SK-N-SH treated with all-trans-retinoic acid at 6 μM for 48 hours (cell line): ENCODE results near the gene COBLL1.

ENCODE experiments used
- ARNTL ChIP-seq: fragments of 450-650 bp; formaldehyde crosslinking; IDR thresholded peaks from 2 replicates; pipeline ENCODE4 v1.5.0; 2020; ENCODE audit warnings: low read depth, mild to moderate bottlenecking, moderate library complexity, borderline replicate concordance
- ESRRG ChIP-seq: fragments of 250-450 bp; sonication (Bioruptor Pico); IDR thresholded peaks from 2 replicates; pipeline ENCODE4 v1.6.1; 2021; ENCODE audit warnings: mild to moderate bottlenecking
- PPARA ChIP-seq: fragments of 250-450 bp; sonication (Bioruptor Pico); IDR thresholded peaks from 2 replicates; pipeline ENCODE4 v1.5.0; 2020; ENCODE audit warnings: mild to moderate bottlenecking, borderline replicate concordance
- RARB ChIP-seq: fragments of 250-450 bp; sonication (Bioruptor Pico); IDR thresholded peaks from 2 replicates; pipeline ENCODE4 v1.8.0; 2021; ENCODE audit warnings: mild to moderate bottlenecking, moderate library complexity
- SNAI2 ChIP-seq: fragments of 250-450 bp; sonication (Bioruptor Pico); IDR thresholded peaks from 2 replicates; pipeline ENCODE4 v1.5.0; 2020; ENCODE audit warnings: mild to moderate bottlenecking, moderate library complexity
- ZFP3 ChIP-seq: fragments of 250-450 bp; sonication (Bioruptor Pico); IDR thresholded peaks from 2 replicates; pipeline ENCODE4 v1.5.0; 2020; ENCODE audit warnings: mild to moderate bottlenecking, moderate library complexity
- ZNF8 ChIP-seq: fragments of 450-650 bp; formaldehyde crosslinking; IDR thresholded peaks from 2 replicates; pipeline ENCODE4 v1.5.0; 2020; ENCODE audit warnings: mild to moderate bottlenecking, moderate library complexity
- TF ChIP-seq, protein P1 (sequence below): fragments of 250-450 bp; sonication (Bioruptor Pico); IDR thresholded peaks from 2 replicates; pipeline ENCODE4 v1.8.0; 2021; ENCODE audit warnings: low read depth, mild to moderate bottlenecking, moderate library complexity, borderline replicate concordance

DNA sequence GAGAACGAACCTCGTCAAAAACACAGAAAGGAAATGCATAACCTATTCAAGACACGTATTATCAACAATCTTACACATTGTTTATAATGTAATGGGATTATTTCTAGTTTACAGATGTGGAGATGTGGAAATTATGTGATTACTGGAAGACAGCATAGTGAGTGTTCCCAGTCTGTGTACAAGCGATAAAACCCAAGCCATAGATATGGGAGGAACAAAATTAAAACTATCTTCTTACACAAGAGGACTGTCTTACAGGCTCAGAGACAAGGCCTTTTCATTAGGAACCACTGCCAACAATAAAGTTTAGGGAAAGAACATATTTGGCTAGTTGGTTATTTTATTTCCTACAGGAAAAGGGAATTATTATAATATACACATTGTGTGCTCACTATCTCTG is 20.3 kb downstream of the COBLL1 start:
- no peak for TF ChIP-seq ZFP3 (CRISPR knock-in tag)
- no peak for TF ChIP-seq RARB (CRISPR knock-in tag)
- TF ChIP-seq ARNTL (CRISPR knock-in tag), result no peak
- TF ChIP-seq SNAI2 (CRISPR knock-in tag), result no peak
- no peak for TF ChIP-seq ESRRG (CRISPR knock-in tag)
- TF ChIP-seq PPARA (CRISPR knock-in tag), result no peak
- TF ChIP-seq, protein P1, sequence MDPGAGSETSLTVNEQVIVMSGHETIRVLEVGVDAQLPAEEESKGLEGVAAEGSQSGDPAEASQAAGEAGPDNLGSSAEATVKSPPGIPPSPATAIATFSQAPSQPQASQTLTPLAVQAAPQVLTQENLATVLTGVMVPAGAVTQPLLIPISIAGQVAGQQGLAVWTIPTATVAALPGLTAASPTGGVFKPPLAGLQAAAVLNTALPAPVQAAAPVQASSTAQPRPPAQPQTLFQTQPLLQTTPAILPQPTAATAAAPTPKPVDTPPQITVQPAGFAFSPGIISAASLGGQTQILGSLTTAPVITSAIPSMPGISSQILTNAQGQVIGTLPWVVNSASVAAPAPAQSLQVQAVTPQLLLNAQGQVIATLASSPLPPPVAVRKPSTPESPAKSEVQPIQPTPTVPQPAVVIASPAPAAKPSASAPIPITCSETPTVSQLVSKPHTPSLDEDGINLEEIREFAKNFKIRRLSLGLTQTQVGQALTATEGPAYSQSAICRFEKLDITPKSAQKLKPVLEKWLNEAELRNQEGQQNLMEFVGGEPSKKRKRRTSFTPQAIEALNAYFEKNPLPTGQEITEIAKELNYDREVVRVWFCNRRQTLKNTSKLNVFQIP (CRISPR knock-in tag), result no peak
- TF ChIP-seq ZNF8 (CRISPR knock-in tag), result no peak
